HFF-Myc (cell line): ENCODE results near the gene CFAP43.

ENCODE experiments used
- DNase-seq: peaks from one replicate; pipeline ENCODE4 v3.0.0-alpha.2; 2011; ENCODE audit warnings: low read depth; ENCODE audit errors: extremely low read depth
- H3K4me3 ChIP-seq: replicated peaks from 2 replicates; pipeline ENCODE4 v1.5.1; 2011; ENCODE audit warnings: low read depth, mild to moderate bottlenecking, control low read depth, low read length
- CTCF ChIP-seq: IDR thresholded peaks from 2 replicates; pipeline ENCODE4 v1.5.1; 2012; ENCODE audit warnings: mild to moderate bottlenecking, low read depth, low read length, control low read depth; ENCODE audit errors: missing control alignments

CFAP43 gene

GRCh38 chr10:104170610-104171254, 61.4 kb downstream of the CFAP43 start:
- DNase-seq = no peak
- no peak overlapping the region for H3K4me3 ChIP-seq
- TF ChIP-seq CTCF = no peak

DNA sequence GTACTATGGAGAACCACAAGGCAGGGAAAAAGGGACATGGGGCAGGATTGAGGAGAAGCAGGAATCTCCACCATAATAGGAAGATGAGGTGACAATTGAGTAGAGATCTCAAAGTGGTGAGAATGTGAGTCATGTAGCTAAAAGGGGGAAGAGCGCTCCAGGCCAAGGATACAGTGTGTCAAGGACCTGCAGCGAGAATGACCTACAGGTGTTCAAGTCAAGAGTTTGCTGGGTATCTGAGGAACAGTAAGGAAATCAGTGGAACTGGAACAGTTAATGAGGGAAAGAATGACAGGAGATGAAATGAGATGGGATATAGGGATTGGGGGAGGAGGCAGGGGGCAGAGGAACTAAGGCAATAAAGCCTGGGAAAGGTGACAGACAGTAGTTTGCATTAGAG, 76.6 kb downstream of the CFAP43 start:
- no peak for DNase-seq
- TF ChIP-seq CTCF = no peak
- H3K4me3 ChIP-seq = no peak overlapping the region

- DNase-seq = no peak
- no peak for TF ChIP-seq CTCF
- no peak overlapping the region for H3K4me3 ChIP-seq
Measured at GRCh38 chr10:104151737-104152136, 80.4 kb downstream of the CFAP43 start.

- no peak overlapping the region for H3K4me3 ChIP-seq
- DNase-seq = no peak
- TF ChIP-seq CTCF = no peak
Measured at GRCh38 chr10:104150139-104150538, 82.0 kb downstream of the CFAP43 start.

DNA sequence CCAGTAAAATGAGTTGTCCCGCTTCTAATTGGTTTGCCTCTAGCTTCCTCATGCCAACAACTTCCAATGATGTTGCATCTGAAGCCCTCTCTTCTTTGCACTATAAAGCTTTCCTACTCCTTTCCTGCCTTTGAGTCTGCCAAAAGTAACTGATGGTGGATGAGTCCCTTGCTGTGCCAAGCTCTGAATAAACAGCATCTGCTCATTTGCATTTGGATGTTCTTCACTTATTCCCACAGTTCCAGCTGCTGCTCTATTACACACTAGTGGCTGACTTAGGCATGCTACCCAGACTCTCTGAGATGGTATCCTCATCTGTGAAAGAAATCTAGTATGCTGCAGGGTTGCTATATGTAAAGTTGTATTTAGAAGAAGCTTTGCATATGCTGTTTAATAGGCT, 85.3 kb downstream of the CFAP43 start:
- no peak for DNase-seq

DNA sequence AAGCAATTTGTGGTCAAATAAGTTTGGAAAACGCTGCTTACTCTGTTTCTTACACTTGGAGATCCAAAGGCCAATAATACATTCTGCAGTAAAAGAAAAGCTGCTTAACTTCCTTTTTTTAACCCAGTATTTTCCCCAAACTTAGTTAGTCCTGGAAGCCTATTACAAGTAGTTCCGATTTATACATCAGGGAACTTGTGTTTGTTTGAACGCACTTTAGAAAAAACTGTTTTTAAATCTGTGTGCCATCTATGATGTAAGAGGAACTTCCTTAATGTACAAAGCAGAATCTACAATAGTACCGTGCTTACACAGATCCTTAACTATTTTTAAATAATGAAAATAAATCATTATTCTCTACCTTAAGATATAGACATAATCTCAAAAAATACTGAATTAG, 87.2 kb downstream of the CFAP43 start:
- no peak for DNase-seq
- no peak overlapping the region for H3K4me3 ChIP-seq
- TF ChIP-seq CTCF = no peak

More for the DNA sequence above, 85.3 kb downstream of the CFAP43 start:
- TF ChIP-seq CTCF = no peak
- no peak overlapping the region for H3K4me3 ChIP-seq

- DNase-seq = no peak
- TF ChIP-seq CTCF = no peak
- no peak overlapping the region for H3K4me3 ChIP-seq
Measured at GRCh38 chr10:104143829-104144228, 88.3 kb downstream of the CFAP43 start.
